ENCODE data around the gene FXYD2. TPM values are rescaled to one million over a fixed set of nuclear protein-coding genes. Genes with fewer than 3 reads are reported as not detected.
"Not testable (repeated sequence)": the region's sequence is repeated elsewhere in the genome, so short reads cannot be mapped to it uniquely, and the experiment has no call there.

Gene FXYD2
- total RNA-seq, 1 donor from 2014 or later, result 5.0 TPM

DNA sequence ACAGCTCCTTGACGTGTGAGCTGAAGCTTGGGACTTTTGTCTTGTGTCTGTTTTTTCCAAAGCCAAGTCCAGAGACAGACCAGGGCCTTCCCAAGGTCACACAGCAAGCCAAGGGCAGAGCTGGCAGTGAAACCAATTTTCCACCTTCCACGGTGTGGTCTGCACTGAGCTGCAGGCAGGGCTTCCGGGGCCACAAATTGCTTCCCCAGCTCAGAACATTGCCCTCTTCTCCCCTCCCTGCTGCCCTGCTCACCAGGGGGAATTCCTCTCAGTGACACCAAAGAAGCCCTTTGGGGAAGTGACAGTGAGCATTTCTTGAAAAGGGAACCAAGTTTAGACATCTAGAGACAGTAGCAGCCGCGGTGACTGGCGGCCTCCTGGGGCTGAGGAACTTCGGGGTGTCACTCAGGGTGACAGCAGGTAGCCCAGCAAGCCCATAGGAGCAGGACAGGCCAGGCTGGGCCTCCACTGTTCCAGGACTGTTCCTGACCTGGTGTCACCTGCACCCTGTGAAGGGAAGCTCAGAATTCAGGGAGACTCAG is 9.2 kb downstream of the FXYD2 start:
- H3K27me3 ChIP-seq (ENCODE audit: control insufficient read depth, insufficient read depth, low read length), result no peaks in the 10 kb centered on the region
- no peak for DNase-seq (ENCODE audit: low read depth)
- no peaks in the 10 kb centered on the region for H3K36me3 ChIP-seq (ENCODE audit: control insufficient read depth, insufficient read depth, low read length)
- H3K4me3 ChIP-seq (ENCODE audit: low read depth, low read length), result peak overlapping the region; percentile 49
- TF ChIP-seq, protein P1, sequence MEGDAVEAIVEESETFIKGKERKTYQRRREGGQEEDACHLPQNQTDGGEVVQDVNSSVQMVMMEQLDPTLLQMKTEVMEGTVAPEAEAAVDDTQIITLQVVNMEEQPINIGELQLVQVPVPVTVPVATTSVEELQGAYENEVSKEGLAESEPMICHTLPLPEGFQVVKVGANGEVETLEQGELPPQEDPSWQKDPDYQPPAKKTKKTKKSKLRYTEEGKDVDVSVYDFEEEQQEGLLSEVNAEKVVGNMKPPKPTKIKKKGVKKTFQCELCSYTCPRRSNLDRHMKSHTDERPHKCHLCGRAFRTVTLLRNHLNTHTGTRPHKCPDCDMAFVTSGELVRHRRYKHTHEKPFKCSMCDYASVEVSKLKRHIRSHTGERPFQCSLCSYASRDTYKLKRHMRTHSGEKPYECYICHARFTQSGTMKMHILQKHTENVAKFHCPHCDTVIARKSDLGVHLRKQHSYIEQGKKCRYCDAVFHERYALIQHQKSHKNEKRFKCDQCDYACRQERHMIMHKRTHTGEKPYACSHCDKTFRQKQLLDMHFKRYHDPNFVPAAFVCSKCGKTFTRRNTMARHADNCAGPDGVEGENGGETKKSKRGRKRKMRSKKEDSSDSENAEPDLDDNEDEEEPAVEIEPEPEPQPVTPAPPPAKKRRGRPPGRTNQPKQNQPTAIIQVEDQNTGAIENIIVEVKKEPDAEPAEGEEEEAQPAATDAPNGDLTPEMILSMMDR (IDR thresholded peaks at IDR 0.05; ENCODE audit: insufficient read depth, low read length, poor library complexity, severe bottlenecking), result no peak

DNA sequence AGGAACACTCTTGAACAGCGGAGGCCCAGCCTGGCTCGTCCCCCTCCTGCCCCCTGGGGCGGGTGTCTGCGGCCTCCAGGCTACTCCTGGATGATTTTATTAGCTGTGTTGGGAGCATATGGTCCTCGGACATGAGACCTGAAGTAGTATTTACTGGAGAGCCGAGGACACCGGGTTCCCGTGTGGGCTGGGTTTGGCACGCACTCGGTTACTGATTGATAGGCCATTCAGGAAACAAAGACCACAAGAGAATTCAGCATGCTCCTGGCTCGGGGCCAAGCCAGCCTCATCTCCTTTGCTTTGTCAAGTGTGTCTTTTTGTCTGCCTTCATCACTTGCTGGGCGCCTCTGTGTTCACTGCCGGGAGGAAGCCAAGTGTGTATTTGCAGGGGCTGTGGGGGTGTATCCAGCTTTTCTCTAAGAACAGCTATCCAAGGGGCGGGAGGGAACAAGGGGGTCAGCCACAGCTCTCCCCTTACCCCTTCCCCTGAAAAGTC is 9.7 kb downstream of the FXYD2 start:
- DNase-seq (ENCODE audit: low read depth), result peak; percentile 94
- Histone ChIP-seq H3K27me3 (ENCODE audit: control insufficient read depth, insufficient read depth, low read length) (no peaks in the 10 kb centered on the region), H3K36me3 (ENCODE audit: control insufficient read depth, insufficient read depth, low read length) (no peaks in the 10 kb centered on the region), H3K4me3 (ENCODE audit: low read depth, low read length) (peak overlapping the region; percentile 49)
- TF ChIP-seq, protein P1 (IDR thresholded peaks at IDR 0.05; ENCODE audit: insufficient read depth, low read length, poor library complexity, severe bottlenecking), result no peak

DNA sequence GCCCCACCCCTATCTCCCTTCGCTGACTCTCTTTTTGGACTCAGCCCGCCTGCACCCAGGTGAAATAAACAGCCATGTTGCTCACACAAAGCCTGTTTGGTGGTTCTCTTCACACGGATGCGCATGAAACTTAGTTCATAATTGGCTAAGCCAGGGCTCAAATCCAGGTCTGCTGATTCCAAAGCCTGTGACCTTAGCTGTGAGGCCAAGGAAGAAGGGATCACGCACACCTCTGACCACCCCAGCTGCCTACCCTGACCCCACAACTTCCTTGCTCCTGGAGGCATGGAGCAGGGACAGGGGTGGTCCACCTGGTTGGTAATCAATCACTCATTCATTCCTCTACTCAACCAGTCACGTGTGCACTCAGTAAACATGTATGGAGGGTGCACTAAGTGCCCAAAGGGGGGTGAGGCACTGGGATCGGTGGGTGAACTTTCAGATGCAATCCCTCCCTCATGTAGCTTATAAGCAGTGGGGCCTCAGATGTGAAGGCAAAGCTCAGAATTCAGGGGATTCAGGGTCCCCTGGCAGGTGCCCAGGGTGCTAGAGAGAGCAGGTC is 10.3 kb downstream of the FXYD2 start:
- DNase-seq (ENCODE audit: low read depth), result no peak
- H3K27me3 ChIP-seq (ENCODE audit: control insufficient read depth, insufficient read depth, low read length), result no peaks in the 10 kb centered on the region
- H3K36me3 ChIP-seq (ENCODE audit: control insufficient read depth, insufficient read depth, low read length), result no peaks in the 10 kb centered on the region
- no peak overlapping the region for H3K4me3 ChIP-seq (ENCODE audit: low read depth, low read length)
- TF ChIP-seq, protein P1 (IDR thresholded peaks at IDR 0.05; ENCODE audit: insufficient read depth, low read length, poor library complexity, severe bottlenecking), result no peak

DNA sequence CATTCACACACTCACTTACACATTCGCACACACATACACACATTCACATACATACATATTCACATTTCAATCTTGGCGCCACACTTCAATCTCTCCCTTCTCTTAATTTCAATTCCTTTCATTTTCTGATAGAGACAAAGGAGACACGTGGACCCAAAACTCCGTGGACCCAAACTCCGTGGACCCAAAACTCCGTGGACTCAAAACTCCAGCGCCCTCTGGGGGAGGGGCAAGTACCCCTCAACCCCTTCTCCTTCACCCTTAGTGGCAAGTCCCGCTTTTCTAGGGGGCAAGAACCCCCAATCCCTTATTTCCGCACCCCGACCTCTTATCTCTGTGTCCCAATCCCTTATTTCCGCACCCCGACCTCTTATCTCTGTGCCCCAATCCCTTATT is 14.5 kb downstream of the FXYD2 start:
- not testable (repeated sequence) for H3K4me3 ChIP-seq (ENCODE audit: low read depth, low read length); H3K27me3 ChIP-seq (ENCODE audit: control insufficient read depth, insufficient read depth, low read length); H3K36me3 ChIP-seq (ENCODE audit: control insufficient read depth, insufficient read depth, low read length); DNase-seq (ENCODE audit: low read depth)

DNA sequence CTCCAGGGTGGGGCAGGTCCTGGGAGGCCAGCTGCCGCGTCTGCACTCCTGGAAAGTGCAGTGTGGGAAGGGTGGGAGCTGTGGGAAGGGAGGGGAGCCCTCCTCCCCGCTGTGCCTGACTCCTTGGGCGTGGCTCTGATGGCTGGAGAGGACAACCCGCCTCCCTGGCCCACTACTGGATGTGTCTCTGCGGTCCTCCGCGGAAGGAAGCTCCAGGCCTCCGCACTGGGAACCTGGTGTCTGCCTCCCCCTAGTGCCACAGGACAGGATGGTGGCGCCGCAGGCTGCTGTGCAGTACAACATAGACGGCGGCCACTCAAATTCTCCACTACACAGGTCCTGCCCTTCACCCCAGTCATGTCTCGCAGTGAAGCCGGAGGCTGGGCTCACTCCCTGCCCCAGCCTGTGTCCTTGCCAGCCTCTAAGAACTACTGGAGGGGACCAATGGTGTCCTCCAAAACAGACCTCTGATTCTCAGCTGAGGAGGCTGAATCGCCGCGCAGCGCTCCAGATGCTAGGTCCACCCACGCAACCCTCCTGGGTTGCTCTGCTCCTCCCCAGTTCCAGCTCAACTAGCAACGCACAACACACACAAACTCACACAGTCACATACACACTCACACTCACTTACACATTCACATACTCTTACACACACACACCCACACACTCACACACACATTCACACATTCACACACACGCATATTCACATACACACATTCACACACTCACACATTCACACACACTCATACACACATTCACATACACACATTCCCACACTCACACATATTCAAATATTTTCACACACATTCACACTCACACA is 15.1 kb downstream of the FXYD2 start:
- Histone ChIP-seq H3K36me3 (ENCODE audit: control insufficient read depth, insufficient read depth, low read length) (no peaks in the 10 kb centered on the region), H3K27me3 (ENCODE audit: control insufficient read depth, insufficient read depth, low read length) (no peaks in the 10 kb centered on the region), H3K4me3 (ENCODE audit: low read depth, low read length) (no peak overlapping the region)
- TF ChIP-seq, protein P1 (IDR thresholded peaks at IDR 0.05; ENCODE audit: insufficient read depth, low read length, poor library complexity, severe bottlenecking), result peak; percentile 84
- DNase-seq (ENCODE audit: low read depth), result no peak

DNA sequence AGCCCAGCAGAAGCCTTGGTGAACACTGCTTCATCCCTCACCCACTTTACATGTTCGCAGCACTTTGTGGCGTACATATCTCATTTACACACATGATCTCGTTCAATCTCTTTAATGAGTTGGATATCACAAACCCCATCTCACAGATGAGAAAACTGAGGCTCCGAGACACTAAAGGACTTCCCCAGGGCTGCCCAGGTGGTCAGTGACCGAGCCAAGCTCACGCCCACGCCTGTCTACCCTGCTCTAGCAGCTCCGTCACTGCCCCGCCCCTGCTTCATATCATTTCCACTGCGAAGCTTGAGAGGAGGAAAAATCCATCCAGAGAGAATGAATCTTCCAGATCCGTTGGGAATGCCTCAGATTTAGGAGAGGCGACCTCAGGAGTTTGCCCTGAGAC is 15.8 kb downstream of the FXYD2 start:
- Histone ChIP-seq H3K27me3 (ENCODE audit: control insufficient read depth, insufficient read depth, low read length) (no peaks in the 10 kb centered on the region), H3K36me3 (ENCODE audit: control insufficient read depth, insufficient read depth, low read length) (no peaks in the 10 kb centered on the region), H3K4me3 (ENCODE audit: low read depth, low read length) (no peak overlapping the region)
- no peak for DNase-seq (ENCODE audit: low read depth)
- TF ChIP-seq, protein P1 (IDR thresholded peaks at IDR 0.05; ENCODE audit: insufficient read depth, low read length, poor library complexity, severe bottlenecking), result no peak
